Head of caudate nucleus (tissue), 42 donors: ENCODE results near the gene RNF114.
A peak's percentile ranks its signal among the peaks of the same experiment; 100 is the strongest.

Experiments used
- DNase-seq, 42 donors: peaks; one replicate each; pipeline versions ENCODE4 v3.0.0 to v3.0.0-alpha.2; 2020 to 2021; ENCODE audit warnings: mixed read lengths in 7 of 42
- intact Hi-C: fragments of 100-400 bp; cut with DNase I; formaldehyde crosslinking; loops from one replicate; pipeline ENCODE4 v1.15.0; 2022

The RNF114 gene

DNA sequence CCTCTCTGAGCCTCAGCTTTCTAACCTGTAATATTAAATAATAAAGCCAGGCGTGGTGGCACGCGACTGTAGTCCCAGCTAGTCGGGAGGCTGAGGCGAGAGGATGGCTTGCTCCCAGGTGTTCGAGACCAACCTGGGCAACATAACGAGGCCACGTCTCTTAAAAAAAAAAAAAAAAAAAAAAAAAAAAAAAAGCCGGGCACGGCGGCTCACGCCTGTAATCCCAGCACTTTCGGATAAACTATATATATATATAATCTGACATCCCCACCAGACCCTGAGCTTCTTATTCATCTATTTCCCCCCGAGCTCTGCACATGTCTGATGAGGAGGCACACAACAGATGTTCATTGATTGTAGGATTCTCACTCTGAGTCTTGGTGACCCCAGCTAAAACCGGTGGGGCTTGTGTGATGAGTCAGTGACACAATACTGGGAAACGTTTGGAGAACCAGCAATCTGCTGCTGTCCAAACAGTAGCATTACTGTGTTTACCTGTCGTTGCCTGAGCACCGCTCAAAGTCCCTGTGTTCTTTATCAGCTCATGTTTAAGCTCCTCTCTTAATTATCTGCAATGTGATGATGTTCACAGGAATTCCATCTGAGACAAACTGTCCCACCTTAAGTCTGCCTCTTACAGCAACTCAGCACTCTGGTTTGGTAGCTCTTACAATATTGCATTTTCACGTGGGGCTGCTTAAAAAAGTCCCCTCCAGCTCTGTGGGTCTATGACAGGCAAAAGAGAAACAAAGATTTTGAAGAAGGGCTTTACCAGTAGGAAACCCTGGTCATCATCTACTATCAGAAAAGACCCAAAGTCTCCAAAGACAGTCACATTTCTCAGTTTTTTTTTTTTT, 19.8 kb upstream of the RNF114 start:
- DNase-seq = peak in 2 of 42 donors; percentile 8 to 12
- intact Hi-C loops = no loop called here

DNA sequence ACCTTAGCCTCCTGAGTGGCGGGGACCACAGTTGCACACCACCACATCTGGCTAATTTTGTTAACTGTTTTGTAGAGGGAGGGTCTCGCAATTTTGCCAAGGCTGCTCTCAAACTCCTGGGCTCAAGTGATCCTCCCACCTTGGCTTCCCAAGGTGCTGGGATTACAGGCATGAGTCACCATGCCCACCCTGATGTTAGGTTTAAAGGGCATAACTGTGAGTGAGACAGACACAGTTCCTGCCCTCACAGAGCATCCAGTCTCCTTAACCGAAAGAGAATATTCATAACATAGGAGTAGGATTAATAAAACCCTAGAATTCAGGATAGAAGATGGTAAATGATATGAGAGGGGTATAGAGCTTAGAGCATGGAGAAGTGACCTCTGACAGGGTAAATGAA, 17.8 kb upstream of the RNF114 start:
- peak in 1 of 42 donors; percentile 5 for DNase-seq
- intact Hi-C loops = no loop called here

DNA sequence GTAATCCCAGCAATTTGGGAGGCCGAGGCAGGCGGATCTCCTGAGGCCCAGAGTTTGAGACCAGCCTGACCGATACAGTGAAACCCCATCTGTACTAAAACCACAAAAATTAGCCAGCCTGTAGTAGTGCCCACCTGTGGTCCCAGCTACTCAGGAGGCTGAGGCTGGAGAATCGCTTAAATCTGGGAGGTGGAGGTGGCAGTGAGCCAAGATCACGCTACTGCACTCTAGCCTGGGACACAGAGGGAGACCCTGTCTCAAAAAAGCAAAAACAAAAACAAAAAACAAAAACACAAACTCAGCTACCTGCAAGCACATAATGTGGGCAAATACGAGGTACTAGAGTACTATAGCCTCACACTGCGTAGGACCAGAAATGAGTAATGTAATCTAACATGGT, 17.2 kb upstream of the RNF114 start:
- intact Hi-C loops = no loop called here
- peak in 1 of 42 donors; percentile 1 for DNase-seq

DNA sequence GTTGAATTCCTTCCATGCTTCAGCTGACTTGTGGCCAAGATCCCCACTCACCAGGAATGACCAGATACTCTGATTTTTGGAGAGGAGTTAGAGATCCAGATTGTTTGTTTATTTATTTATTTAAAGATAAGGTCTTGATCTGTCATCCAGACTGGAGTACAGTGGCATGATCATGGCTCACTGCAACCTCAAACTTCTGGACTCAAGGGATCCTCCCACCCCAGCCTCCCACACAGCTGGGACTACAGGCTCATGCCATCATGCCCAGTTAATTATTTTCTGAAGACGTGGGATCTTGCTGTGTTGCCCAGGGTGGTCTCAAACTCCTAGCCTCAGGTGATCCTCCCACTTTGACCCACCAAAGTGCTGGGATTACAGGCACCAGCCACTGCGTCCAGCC, 16.7 kb upstream of the RNF114 start:
- DNase-seq = peak in 1 of 42 donors; percentile 1
- intact Hi-C loops = no loop called here

DNA sequence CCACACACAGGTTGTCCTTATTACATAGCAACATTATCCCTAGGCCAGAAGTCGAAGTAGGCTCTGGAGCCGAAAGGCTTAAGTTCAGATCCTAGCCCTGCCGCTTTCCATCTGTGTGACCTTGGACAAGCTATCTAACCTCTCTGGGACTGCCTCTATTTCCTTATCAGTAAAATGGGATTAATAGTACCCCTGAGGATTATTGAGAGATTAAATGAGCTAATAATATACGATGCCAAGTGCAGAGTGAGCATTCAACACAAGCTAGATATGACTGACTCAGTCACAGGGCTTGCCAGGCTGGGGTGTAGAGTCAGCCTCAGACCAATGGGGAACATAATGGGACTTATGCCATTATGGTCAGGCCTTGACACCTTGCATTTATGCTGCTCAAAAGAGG, 11.9 kb upstream of the RNF114 start:
- intact Hi-C loops = no loop called here
- DNase-seq = peak in 1 of 42 donors; percentile 7

DNA sequence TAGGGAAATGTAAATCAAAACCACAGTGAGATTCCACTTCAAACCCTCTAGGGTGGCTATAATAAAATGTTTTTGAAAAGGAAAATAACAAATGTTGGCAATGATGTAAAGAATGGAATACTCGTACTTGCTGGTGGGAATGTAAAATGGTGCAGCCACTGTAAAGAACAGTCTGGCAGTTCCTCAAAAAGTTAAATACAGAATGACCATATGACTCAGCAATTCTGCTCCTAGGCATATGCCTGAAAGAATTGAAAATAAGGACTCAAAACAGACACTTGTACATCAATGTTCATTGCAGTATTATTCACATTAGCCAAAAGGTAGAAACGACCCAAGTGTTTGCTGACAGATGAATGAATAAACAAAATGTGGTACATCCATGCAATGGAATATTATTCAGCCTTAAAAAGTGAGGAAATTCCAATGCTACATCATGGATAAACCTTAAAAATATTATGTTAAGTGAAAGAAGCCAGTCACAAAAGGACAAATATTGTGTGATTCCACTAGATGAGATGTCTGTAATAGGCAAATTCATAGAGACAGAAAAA, 10.2 kb upstream of the RNF114 start:
- DNase-seq = no peak
- intact Hi-C loops = no loop called here

DNA sequence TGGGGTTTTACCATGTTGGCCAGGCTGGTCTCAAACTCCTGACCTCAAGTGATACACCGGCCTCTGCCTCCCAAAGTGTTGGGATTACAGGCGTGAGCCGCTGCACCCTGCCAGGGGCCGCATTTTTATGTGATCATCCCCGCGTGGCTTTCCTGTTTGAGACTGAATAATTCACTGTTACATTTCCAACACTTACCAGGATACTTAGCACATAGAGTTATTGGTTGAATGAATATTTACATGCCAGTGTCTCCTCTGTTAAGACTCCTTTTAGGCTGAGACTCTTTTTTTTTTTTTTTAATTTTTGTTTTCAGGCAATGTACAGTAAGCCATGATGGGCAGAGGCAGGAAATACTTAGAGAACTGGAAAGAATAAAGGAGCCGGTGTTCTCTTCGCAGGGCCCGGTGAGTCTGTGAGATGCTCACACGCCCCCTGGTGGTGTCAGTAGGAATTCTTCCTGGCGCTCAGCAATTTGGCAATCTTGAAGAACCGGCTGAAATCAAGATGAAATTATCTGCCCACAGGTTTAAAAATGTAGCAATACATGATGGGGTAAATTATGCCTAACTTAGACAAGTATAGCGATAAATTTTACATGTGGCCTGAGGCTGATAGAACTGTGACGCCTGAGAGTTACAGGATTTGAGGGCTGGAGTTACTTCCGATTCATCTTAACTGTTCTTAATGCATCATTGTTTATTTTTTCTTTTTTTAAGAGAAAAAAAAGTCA, 7.6 kb upstream of the RNF114 start:
- intact Hi-C loops = no loop called here
- DNase-seq = peak; percentile 78 to 96 (median 89)

DNA sequence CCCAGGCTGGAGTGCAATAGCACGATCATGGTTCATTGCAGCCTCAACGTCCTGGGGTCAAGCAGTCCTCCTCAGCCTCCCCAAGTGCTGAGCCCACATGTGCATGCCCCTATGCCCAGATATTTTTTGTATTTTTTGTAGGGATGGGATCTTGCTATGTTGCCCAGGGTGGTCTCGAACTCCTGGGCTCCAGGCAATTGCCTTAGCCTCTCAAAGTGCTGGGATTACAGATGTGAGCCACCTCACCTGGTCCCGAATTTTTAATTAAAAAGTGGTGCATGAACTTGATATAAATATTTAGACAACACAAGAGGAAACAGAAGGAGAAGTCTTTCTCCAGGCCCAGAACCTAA, 7.1 kb upstream of the RNF114 start:
- peak in 1 of 42 donors; percentile 25 for DNase-seq
- intact Hi-C loops = no loop called here

DNA sequence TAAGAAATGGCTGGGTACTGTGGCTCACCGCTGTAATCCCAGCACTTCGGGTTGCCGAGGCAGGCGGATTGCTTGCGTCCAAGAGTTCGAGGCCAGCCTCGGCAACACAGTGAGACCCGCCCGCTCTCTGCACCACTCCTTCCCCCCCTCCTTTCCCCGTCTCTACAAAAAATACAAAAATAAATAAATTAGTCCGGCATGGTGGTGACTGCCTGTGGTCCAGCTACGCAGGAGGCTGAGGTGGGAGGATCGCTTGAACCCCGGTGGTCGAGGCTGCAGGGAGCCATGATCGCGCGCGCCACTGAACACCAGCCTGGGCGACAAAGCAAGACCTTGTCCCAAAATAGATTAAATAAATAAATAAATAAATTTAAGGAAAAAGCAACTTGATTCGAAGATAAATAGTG, 448 bp upstream of the RNF114 start:
- DNase-seq = peak in 1 of 42 donors; percentile 48
- intact Hi-C loops = no loop called here

DNA sequence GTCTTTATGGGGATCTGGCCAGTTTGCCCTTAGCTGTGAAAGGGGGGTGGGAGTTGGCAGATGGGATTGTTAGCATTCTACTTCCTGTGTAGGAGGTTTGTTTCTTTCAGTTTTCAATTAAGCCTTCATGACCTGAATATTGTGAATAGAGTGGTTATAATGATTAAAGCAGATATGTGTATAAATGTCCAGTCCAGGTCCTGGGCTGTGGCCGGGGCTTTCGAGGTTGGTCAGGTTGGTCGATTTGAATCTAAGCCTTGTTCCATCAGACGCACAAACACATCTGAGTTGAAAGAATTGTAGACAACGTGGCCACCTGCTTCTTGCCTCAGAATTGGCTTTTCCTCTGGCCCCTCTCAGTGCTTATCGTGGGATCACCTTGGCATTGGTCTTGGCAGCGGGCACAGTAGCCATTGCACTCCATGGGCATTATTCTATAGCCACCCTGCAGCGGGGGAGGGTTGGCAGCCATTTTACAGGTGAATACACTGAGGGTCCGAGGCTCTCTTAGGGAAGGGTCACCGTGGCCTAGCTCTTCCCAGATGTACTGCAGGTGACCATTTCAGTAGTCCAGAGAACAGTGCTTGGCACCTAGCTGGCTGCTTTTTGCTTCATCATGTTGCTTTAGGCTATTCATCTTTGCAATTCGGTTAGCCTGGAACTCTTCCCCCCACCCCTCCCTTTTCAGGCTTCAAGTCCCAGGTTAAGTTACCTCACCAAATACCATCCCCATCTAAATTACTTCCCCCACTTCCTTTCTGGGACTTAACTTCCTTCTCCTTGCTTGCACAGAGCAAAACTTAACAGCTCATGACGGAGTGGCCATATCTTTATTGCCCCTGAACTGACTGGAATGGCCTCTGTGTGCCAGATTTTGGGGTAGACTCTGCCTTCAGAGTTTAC, 1.1 kb downstream of the RNF114 start:
- peak in 2 of 42 donors; percentile 5 to 31 for DNase-seq

DNA sequence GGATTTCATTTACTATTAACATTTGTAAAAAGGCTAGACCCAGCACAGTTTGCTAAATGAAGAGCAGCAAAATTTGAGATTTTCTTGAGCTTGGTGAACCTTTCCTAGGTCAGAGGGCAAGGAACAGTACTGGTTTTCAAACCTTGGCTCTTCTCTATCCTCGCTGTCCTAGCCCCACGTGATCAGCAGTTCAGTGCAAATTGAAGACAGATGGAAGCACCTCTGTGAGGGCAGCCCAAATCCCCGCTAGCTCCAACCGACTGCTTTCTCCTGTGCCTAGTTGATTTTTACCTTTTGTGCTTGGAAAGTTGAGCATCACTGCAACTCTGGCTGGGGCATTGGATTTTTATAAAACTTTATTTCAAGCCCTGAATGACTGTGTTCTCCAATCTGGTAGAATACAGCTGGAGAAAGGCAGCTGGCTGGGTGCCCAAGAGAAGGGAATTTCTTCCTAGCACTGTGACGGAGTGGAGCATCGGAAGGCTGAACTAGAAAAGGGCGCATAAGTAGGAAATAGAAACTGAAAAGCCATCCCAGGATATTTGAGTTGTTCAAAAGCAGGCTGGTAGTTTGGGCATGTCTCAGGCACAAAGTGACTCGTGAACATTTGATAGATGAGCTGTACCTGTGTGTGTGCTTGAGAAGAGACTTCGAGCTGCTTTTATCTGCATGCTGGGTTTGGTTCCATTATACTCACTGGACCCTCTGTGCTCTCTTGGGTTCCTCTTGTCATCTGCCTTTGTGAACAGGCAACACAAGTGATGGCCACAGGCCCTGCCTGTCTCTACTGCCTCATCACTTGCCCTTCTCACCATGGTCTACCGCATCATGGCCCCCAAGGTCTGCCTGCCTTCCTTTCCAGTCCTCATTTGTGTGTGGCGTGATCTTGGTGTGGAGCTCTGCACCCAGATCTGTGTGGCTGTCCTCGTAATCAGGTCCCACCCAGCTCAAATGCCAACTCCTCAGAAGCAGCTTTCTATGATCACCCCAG, 2.3 kb downstream of the RNF114 start:
- intact Hi-C loops = no loop called here

More for the DNA sequence above, 1.1 kb downstream of the RNF114 start:
- intact Hi-C loops = no loop called here

DNA sequence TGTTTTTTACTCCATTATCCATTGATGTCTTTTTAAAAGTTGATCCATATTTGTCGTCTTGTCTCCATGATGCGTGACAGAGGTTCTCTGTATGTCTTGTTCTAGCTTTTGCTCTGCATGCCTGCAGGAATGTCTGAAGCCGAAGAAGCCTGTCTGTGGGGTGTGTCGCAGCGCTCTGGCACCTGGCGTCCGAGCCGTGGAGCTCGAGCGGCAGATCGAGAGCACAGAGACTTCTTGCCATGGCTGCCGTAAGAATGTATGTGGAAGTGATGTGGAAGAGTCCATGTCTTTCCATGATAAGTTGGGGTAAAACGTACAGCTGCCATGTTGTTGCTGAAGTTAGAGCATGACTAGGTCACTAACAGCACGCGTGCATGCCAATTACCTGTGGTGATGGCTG, 5.3 kb downstream of the RNF114 start:
- DNase-seq = no peak
- intact Hi-C loops = no loop called here

More for the DNA sequence above, 2.3 kb downstream of the RNF114 start:
- peak in 29 of 42 donors; percentile 24 to 81 (median 56) for DNase-seq

DNA sequence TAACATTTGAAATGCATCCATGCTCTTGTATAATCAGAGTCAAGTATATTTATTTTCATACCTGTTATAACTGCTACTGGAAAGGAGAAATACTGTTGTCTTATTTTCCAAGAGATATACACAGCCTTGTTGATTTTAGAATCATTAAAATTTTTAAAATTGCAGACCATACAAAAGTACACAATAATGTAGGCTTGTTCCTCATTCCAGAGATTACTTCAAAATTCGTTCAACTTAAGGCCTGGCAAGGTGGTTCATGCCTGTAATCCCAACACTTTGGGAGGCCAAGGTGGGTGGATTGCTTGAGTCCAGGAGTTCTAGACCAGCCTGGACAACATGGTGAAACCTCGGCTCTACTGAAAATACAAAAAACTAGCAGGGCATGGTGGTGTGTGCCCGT, 6.1 kb downstream of the RNF114 start:
- intact Hi-C loops = no loop called here
- DNase-seq = no peak

DNA sequence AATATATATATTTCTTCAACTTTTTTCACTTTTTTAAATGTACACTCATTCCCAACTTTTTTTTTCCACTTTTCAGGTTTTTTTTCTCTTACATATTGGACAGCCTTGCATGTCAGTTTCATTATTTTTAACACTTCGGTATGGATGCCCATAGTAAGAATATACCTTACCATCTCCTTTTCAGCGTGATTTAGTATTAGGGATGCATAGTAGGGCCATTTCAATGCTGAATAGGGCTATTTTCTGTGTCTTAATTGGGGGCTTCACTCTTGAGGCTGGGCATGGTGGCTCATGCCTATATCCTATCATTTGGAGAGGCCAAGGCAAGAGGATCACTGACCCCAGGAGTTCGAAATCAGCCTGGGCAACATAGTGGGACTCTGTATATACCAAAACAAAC, 6.7 kb downstream of the RNF114 start:
- DNase-seq = no peak
- intact Hi-C loops = no loop called here

DNA sequence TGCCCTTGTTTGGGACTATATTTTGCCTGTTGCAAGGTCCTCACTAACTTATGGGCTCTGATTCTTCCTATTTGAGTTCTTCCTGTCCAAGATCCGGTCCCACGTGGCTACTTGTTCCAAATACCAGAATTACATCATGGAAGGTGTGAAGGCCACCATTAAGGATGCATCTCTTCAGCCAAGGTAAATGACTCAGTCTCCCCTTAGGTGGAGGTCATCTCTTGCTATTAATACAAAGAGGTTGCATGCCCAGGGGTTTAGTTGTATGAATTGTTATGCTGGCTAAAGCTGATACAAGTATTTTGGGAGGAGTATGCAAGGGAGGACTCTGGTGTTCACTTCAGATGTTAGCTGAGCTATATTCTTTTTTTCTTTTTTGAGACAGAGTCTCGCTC, 9.1 kb downstream of the RNF114 start:
- no peak for DNase-seq
- intact Hi-C loops = no loop called here

DNA sequence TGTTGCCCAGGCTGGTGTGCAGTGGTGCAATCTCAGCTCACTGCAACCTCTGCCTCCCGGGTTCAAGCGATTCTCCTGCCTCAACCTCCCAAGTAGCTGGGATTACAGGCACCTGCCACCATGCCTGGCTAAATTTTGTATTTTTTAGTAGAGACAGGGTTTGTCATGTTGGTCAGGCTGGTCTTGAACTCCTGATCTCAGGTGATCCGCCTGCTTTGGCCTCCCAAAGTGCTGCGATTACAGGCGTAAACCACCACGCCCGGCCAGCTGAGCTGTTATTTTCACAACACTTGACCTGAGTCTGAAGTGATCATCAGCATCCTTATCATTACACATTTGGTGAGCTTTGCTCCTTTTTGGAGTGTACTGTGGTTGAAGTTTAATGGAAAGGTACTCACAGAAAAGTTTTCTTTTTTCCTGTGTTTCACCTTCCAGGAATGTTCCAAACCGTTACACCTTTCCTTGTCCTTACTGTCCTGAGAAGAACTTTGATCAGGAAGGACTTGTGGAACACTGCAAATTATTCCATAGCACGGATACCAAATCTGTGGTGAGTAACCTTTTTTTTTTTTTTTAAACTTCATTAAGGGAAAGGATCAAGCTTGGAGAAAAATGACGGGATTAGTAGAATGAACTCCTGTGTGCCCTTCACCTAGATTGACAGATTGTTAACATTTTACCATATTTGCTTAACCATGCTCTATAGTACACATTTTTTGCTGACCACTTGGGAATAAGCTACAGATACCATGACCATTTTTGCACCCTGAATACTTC, 9.7 kb downstream of the RNF114 start:
- no peak for DNase-seq

DNA sequence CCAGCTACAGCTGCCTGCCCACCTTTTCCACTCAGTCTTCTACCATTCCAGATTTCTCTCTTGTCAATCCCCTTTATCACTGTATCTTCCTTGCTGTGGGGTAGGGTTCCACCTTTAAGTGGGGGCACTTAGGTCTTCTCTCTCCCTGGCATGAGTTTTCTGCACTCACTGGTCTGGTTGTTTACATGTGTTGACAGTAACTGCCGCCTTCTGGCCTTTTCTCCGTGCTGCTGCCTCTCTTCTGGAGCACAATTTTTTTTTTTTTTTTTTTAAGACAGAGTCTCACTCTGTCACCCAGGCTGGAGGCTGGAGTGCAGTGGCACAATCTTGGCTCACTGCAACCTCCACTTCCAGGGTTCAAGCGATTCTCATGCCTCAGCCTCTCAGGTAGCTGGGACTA, 12.0 kb downstream of the RNF114 start:
- intact Hi-C loops = no loop called here
- peak in 2 of 42 donors; percentile 16 to 24 for DNase-seq

More for the DNA sequence above, 9.7 kb downstream of the RNF114 start:
- intact Hi-C loops = no loop called here
